ENCODE data around the gene FGFR2. TPM values are rescaled to one million over a fixed set of nuclear protein-coding genes. Genes with fewer than 3 reads are reported as not detected.
A peak's percentile ranks its signal among the peaks of the same experiment; 100 is the strongest.
"Not testable (repeated sequence)": the region's sequence is repeated elsewhere in the genome, so short reads cannot be mapped to it uniquely, and the experiment has no call there.

The FGFR2 gene
- total RNA-seq, 4 donors from 2014 or later: 41.6 to 79.3 (median 60.5) TPM

GRCh38 chr10:121522831-121523230, 75.4 kb downstream of the FGFR2 start:
- peaks cover 4 to 49% (median 12%) of the 10 kb centered on the region in 3 donors for H3K4me1 ChIP-seq
- no peaks in the 10 kb centered on the region for H3K36me3 ChIP-seq
- ATAC-seq: no peak
- H3K4me3 ChIP-seq: no peak overlapping the region
- TF ChIP-seq POLR2A (IDR thresholded peaks at IDR 0.05): no peak
- TF ChIP-seq EP300 (IDR thresholded peaks at IDR 0.05): no peak
- TF ChIP-seq POLR2AphosphoS5 (IDR thresholded peaks at IDR 0.05): no peak
- no peak for TF ChIP-seq CTCF (IDR thresholded peaks at IDR 0.05)
- no peaks in the 10 kb centered on the region for H3K9me3 ChIP-seq
- peak overlapping the region; percentile 43 to 82 (median 78) for H3K27ac ChIP-seq
- 67 to 100% methylated on average over 1 of the region's 1 CpG for WGBS, 2 donors (ENCODE audit: low coverage in 1 of 2)
- H3K27me3 ChIP-seq: no peaks in the 10 kb centered on the region

GRCh38 chr10:121521794-121522556, 76.3 kb downstream of the FGFR2 start:
- no peaks in the 10 kb centered on the region for H3K36me3 ChIP-seq
- no peaks in the 10 kb centered on the region for H3K9me3 ChIP-seq
- H3K4me3 ChIP-seq: no peak overlapping the region
- WGBS, 2 donors (ENCODE audit: low coverage in 1 of 2): 83 to 84% methylated on average over 11 of the region's 11 CpGs
- no peak overlapping the region for H3K27ac ChIP-seq
- no peaks in the 10 kb centered on the region for H3K27me3 ChIP-seq
- TF ChIP-seq CTCF (IDR thresholded peaks at IDR 0.05): no peak
- no peak for TF ChIP-seq POLR2A (IDR thresholded peaks at IDR 0.05)
- TF ChIP-seq EP300 (IDR thresholded peaks at IDR 0.05): no peak
- TF ChIP-seq POLR2AphosphoS5 (IDR thresholded peaks at IDR 0.05): no peak
- peaks cover 4 to 46% (median 12%) of the 10 kb centered on the region in 3 donors for H3K4me1 ChIP-seq
- ATAC-seq: no peak

GRCh38 chr10:121520526-121520925, 77.7 kb downstream of the FGFR2 start:
- H3K27ac ChIP-seq: peak overlapping the region in 1 of 4 donors; percentile 18
- H3K4me1 ChIP-seq: peaks cover 4 to 39% (median 12%) of the 10 kb centered on the region in 3 donors
- not testable (repeated sequence) for H3K27me3 ChIP-seq, H3K36me3 ChIP-seq, ATAC-seq, H3K9me3 ChIP-seq, H3K4me3 ChIP-seq
- 83 to 93% methylated on average over 3 to 4 of the region's 6 CpGs for WGBS, 2 donors (ENCODE audit: low coverage in 1 of 2)

- Histone ChIP-seq H3K4me1 (peaks cover 4 to 34% (median 12%) of the 10 kb centered on the region in 3 donors), H3K27me3 (no peaks in the 10 kb centered on the region), H3K36me3 (peaks cover 0 to 4% of the 10 kb centered on the region in 2 donors), H3K9me3 (no peaks in the 10 kb centered on the region), H3K4me3 (no peak overlapping the region), H3K27ac (peak overlapping the region in 1 of 4 donors; percentile 18)
- ATAC-seq: no peak
- 62 to 100% methylated on average over 1 to 5 of the region's 17 CpGs for WGBS, 2 donors (ENCODE audit: low coverage in 1 of 2)
- TF ChIP-seq CTCF (IDR thresholded peaks at IDR 0.05) (no peak), EP300 (IDR thresholded peaks at IDR 0.05) (no peak), POLR2AphosphoS5 (IDR thresholded peaks at IDR 0.05) (no peak), POLR2A (IDR thresholded peaks at IDR 0.05) (no peak)
Observed at GRCh38 chr10:121519901-121520493, 78.2 kb downstream of the FGFR2 start.

GRCh38 chr10:121519411-121519810, 78.8 kb downstream of the FGFR2 start:
- WGBS, 2 donors (ENCODE audit: low coverage in 1 of 2): 57 to 61% methylated on average over 5 of the region's 5 CpGs
- peaks cover 4 to 28% (median 12%) of the 10 kb centered on the region in 3 donors for H3K4me1 ChIP-seq
- peaks cover 0 to 10% of the 10 kb centered on the region in 2 donors for H3K36me3 ChIP-seq
- TF ChIP-seq POLR2AphosphoS5 (IDR thresholded peaks at IDR 0.05) (no peak), CTCF (IDR thresholded peaks at IDR 0.05) (no peak), EP300 (IDR thresholded peaks at IDR 0.05) (no peak), POLR2A (IDR thresholded peaks at IDR 0.05) (no peak)
- H3K4me3 ChIP-seq: no peak overlapping the region
- no peaks in the 10 kb centered on the region for H3K9me3 ChIP-seq
- H3K27me3 ChIP-seq: no peaks in the 10 kb centered on the region
- H3K27ac ChIP-seq: no peak overlapping the region
- ATAC-seq: no peak
